ENCODE data around the gene DNHD1.

DNHD1 gene

GRCh38 chr11:6497069-6497839, at the start of gene DNHD1:
TSS of gene DNHD1 (plus strand) at chr11:6497280. CDS start at chr11:6498216, 936 bp downstream.
- no peak for DNase-seq (ENCODE audit: low read depth in 3 of 3)

- DNase-seq (ENCODE audit: low read depth in 3 of 3) = no peak
Observed at GRCh38 chr11:6448574-6448973, 48.5 kb upstream of the DNHD1 start.

GRCh38 chr11:6452219-6452618, 44.9 kb upstream of the DNHD1 start:
- DNase-seq (ENCODE audit: low read depth in 3 of 3) = no peak

GRCh38 chr11:6453152-6453551, 43.9 kb upstream of the DNHD1 start:
- DNase-seq (ENCODE audit: low read depth in 3 of 3) = no peak

- DNase-seq (ENCODE audit: low read depth in 3 of 3) = no peak
Observed at GRCh38 chr11:6455070-6455469, 42.0 kb upstream of the DNHD1 start.

- DNase-seq (ENCODE audit: low read depth in 3 of 3) = no peak
Observed at GRCh38 chr11:6456361-6457073, 40.6 kb upstream of the DNHD1 start.

- DNase-seq (ENCODE audit: low read depth in 3 of 3) = no peak
Observed at GRCh38 chr11:6457581-6458320, 39.3 kb upstream of the DNHD1 start.

- no peak for DNase-seq (ENCODE audit: low read depth in 3 of 3)
Observed at GRCh38 chr11:6458352-6459098, 38.6 kb upstream of the DNHD1 start.

GRCh38 chr11:6459099-6459450, 38.0 kb upstream of the DNHD1 start:
- DNase-seq (ENCODE audit: low read depth in 3 of 3) = no peak

- no peak for DNase-seq (ENCODE audit: low read depth in 3 of 3)
Observed at GRCh38 chr11:6468712-6469495, 28.2 kb upstream of the DNHD1 start.

- no peak for DNase-seq (ENCODE audit: low read depth in 3 of 3)
Observed at GRCh38 chr11:6469599-6469998, 27.5 kb upstream of the DNHD1 start.

GRCh38 chr11:6472934-6473333, 24.1 kb upstream of the DNHD1 start:
- DNase-seq (ENCODE audit: low read depth in 3 of 3) = no peak

- DNase-seq (ENCODE audit: low read depth in 3 of 3) = peak; percentile 59 to 66 (median 62)
Observed at GRCh38 chr11:6473451-6474412, 23.3 kb upstream of the DNHD1 start, which contains the start of gene TRIM3. TSS of gene TRIM3 (minus strand) at chr11:6473941. CDS start at chr11:6465695, 8,246 bp downstream.

- no peak for DNase-seq (ENCODE audit: low read depth in 3 of 3)
Observed at GRCh38 chr11:6474413-6474792, 22.7 kb upstream of the DNHD1 start.

- DNase-seq (ENCODE audit: low read depth in 3 of 3) = no peak
Observed at GRCh38 chr11:6474806-6475500, 22.1 kb upstream of the DNHD1 start.

GRCh38 chr11:6475936-6476335, 21.1 kb upstream of the DNHD1 start:
- no peak for DNase-seq (ENCODE audit: low read depth in 3 of 3)

GRCh38 chr11:6476571-6476970, 20.5 kb upstream of the DNHD1 start:
- no peak for DNase-seq (ENCODE audit: low read depth in 3 of 3)

- no peak for DNase-seq (ENCODE audit: low read depth in 3 of 3)
Observed at GRCh38 chr11:6480299-6480914, 16.7 kb upstream of the DNHD1 start.
